ENCODE results near the gene CDKN1A. TPM values are rescaled to one million over a fixed set of nuclear protein-coding genes. Genes with fewer than 3 reads are reported as not detected.

Gene CDKN1A
- total RNA-seq, 1 experiment from 2014 or later, result 75.1 TPM

- Mint-ChIP-seq H3K36me3 (no peaks in the 10 kb centered on the region), H3K27me3 (ENCODE audit: low read depth) (no peaks in the 10 kb centered on the region), H3K4me1 (0 out of 2 replicates have a peak, but pooled peaks cover 3% of the 10 kb centered on the region), H3K4me3 (no peak overlapping the region), H3K9me3 (no peaks in the 10 kb centered on the region), H3K27ac (no peak overlapping the region)
- CTCF ChIA-PET, result interaction anchor here (0.6 to 1.5 kb wide), 6 partner anchors 13 to 538 kb away, joined by 3 to 4 read pairs (median 3); no protein-coding TSS in a partner anchor
- peak; percentile 20; the same call in 1 of the 2 replicates for ATAC-seq
- TF ChIP-seq ZBTB21 (CRISPR knock-in tag; IDR thresholded peaks at IDR 0.05; ENCODE audit: borderline replicate concordance) (no peak), EMX1 (CRISPR knock-in tag; IDR thresholded peaks at IDR 0.05) (no peak)
- POLR2A ChIA-PET, result no interaction called here
- no peak for DNase-seq (ENCODE audit: low spot score)
Observed at GRCh38 chr6:36631326-36632011, 47.0 kb upstream of the CDKN1A start.

- no peak overlapping the region for H3K27ac Mint-ChIP-seq
- TF ChIP-seq TCF7 (CRISPR knock-in tag; IDR thresholded peaks at IDR 0.05; ENCODE audit: low read depth) (no peak), ZBTB43 (CRISPR knock-in tag; IDR thresholded peaks at IDR 0.05) (no peak), KAT7 (CRISPR knock-in tag; IDR thresholded peaks at IDR 0.05; ENCODE audit: borderline replicate concordance) (no peak), FOXP1 (CRISPR knock-in tag; IDR thresholded peaks at IDR 0.05; ENCODE audit: borderline replicate concordance) (no peak), ATF1 (CRISPR knock-in tag; IDR thresholded peaks at IDR 0.05) (no peak), NFE2L1 (CRISPR knock-in tag; IDR thresholded peaks at IDR 0.05) (no peak), USF1 (CRISPR knock-in tag; IDR thresholded peaks at IDR 0.05) (no peak), ATF6 (CRISPR knock-in tag; IDR thresholded peaks at IDR 0.05) (no peak), PRDM15 (CRISPR knock-in tag; IDR thresholded peaks at IDR 0.05) (no peak), ZNF423 (CRISPR knock-in tag; IDR thresholded peaks at IDR 0.05) (no peak), TEAD4 (CRISPR knock-in tag; IDR thresholded peaks at IDR 0.05) (no peak), NR1H2 (CRISPR knock-in tag; IDR thresholded peaks at IDR 0.05) (no peak)
- no peak overlapping the region for H3K4me3 Mint-ChIP-seq
- no peaks in the 10 kb centered on the region for H3K9me3 Mint-ChIP-seq
- ATAC-seq, result no peak
- ChIA-PET POLR2A (interaction anchor here (0.7 kb wide), 1 partner anchor 74 kb away, joined by 5 read pairs; no protein-coding TSS in a partner anchor), CTCF (interaction anchor here (0.6 to 1.0 kb wide), 3 partner anchors 11 to 126 kb away, joined by 3 to 4 read pairs (median 3); no protein-coding TSS in a partner anchor)
- no peaks in the 10 kb centered on the region for H3K36me3 Mint-ChIP-seq
- no peak for DNase-seq (ENCODE audit: low spot score)
- H3K4me1 Mint-ChIP-seq, result peaks cover 9% of the 10 kb centered on the region; the same call in 1 of the 2 replicates
- no peaks in the 10 kb centered on the region for H3K27me3 Mint-ChIP-seq (ENCODE audit: low read depth)
Observed at GRCh38 chr6:36633370-36633769, 45.1 kb upstream of the CDKN1A start.

GRCh38 chr6:36633915-36634314 is 44.6 kb upstream of the CDKN1A start:
- no peak overlapping the region for H3K4me3 Mint-ChIP-seq
- ChIA-PET CTCF (interaction anchor here (1.0 kb wide), 1 partner anchor 126 kb away, joined by 4 read pairs; no protein-coding TSS in a partner anchor), POLR2A (no interaction called here)
- TF ChIP-seq ZNF416 (CRISPR knock-in tag; IDR thresholded peaks at IDR 0.05), result no peak
- no peak for TF ChIP-seq FOXJ3 (CRISPR knock-in tag; IDR thresholded peaks at IDR 0.05; ENCODE audit: borderline replicate concordance)
- TF ChIP-seq ZNF281 (CRISPR knock-in tag; IDR thresholded peaks at IDR 0.05), result no peak
- TF ChIP-seq TCF7 (CRISPR knock-in tag; IDR thresholded peaks at IDR 0.05; ENCODE audit: low read depth), result no peak
- no peak for TF ChIP-seq ATF1 (CRISPR knock-in tag; IDR thresholded peaks at IDR 0.05)
- no peaks in the 10 kb centered on the region for H3K36me3 Mint-ChIP-seq
- ATAC-seq, result no peak
- H3K9me3 Mint-ChIP-seq, result no peaks in the 10 kb centered on the region
- H3K4me1 Mint-ChIP-seq, result peaks cover 9% of the 10 kb centered on the region; the same call in 1 of the 2 replicates
- no peaks in the 10 kb centered on the region for H3K27me3 Mint-ChIP-seq (ENCODE audit: low read depth)
- H3K27ac Mint-ChIP-seq, result no peak overlapping the region
- no peak for DNase-seq (ENCODE audit: low spot score)

Measured in WTC11 (cell line).